ENCODE results near the gene SRGAP3. TPM values are rescaled to one million over a fixed set of nuclear protein-coding genes. Genes with fewer than 3 reads are reported as not detected.

Gene SRGAP3
- total and polyA plus RNA-seq, 10 of the 15 experiments (the other 5 are each of a cell fraction or from before 2014, with no cell fraction given), result 0.32 to 1.7 (median 0.99) TPM

DNA sequence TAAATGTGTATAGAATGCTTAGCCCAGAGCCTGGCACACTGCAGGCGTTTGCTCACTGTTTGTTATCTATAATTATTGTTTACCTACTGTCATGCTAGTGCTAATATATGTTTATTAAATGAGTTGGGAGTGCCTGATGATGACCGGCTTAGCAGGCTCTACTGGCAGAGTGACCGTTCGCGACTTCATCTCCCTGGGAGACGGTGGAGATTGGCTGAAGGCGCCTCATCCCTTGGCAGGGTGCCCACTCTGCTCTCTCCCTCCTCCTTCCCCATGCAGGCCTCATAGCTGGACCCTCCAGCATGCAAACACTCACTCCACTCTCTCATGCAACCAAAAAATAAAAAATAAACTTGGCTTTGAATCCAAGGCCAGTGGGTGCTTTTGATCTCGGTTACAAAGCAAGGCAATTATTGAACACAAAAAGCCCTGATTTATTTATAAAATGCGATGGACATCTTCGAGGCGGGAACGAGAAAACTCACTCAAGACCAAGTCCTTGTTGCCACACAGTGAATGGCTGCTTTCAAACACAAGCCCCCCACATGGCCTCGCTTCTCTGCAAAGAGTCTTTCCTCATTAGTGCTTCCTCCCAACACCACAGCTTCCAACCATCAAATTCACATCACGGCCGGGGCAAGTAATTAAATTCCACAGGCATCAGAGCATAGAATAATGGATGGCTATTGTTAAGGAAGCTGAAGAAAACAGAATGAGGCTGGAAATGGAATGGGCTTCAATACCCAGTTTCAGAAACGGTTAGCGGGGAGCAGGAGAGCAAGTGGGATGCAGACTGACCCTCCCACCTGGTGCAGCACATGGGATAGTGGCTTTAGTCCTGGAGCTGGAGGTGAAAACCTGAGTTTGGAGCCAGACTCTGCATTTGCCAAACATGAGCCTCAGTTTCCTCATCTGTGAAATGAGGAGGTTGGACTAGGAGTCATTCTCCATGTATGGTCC, 150.4 kb downstream of the SRGAP3 start:
- no peak for TF ChIP-seq SMAD5 (IDR thresholded peaks at IDR 0.05; ENCODE audit: low read depth)
- no peak for TF ChIP-seq KDM1A (IDR thresholded peaks at IDR 0.05; ENCODE audit: borderline replicate concordance)
- TF ChIP-seq CHD1 (IDR thresholded peaks at IDR 0.05; ENCODE audit: low read depth, low read length), result no peak
- no peak for TF ChIP-seq HDAC2 (IDR thresholded peaks at IDR 0.05)
- TF ChIP-seq PAX8 (IDR thresholded peaks at IDR 0.05), result no peak
- TF ChIP-seq, protein P1, sequence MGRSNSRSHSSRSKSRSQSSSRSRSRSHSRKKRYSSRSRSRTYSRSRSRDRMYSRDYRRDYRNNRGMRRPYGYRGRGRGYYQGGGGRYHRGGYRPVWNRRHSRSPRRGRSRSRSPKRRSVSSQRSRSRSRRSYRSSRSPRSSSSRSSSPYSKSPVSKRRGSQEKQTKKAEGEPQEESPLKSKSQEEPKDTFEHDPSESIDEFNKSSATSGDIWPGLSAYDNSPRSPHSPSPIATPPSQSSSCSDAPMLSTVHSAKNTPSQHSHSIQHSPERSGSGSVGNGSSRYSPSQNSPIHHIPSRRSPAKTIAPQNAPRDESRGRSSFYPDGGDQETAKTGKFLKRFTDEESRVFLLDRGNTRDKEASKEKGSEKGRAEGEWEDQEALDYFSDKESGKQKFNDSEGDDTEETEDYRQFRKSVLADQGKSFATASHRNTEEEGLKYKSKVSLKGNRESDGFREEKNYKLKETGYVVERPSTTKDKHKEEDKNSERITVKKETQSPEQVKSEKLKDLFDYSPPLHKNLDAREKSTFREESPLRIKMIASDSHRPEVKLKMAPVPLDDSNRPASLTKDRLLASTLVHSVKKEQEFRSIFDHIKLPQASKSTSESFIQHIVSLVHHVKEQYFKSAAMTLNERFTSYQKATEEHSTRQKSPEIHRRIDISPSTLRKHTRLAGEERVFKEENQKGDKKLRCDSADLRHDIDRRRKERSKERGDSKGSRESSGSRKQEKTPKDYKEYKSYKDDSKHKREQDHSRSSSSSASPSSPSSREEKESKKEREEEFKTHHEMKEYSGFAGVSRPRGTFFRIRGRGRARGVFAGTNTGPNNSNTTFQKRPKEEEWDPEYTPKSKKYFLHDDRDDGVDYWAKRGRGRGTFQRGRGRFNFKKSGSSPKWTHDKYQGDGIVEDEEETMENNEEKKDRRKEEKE (IDR thresholded peaks at IDR 0.05), result no peak
- TF ChIP-seq BMI1 (IDR thresholded peaks at IDR 0.05; ENCODE audit: borderline replicate concordance), result no peak
- TF ChIP-seq PAX5 (IDR thresholded peaks at IDR 0.05; ENCODE audit: borderline replicate concordance, low read depth, low read length), result no peak
- no peak for TF ChIP-seq SIN3A (IDR thresholded peaks at IDR 0.05; ENCODE audit: low read depth, low read length)
- TF ChIP-seq ETV6 (conservative IDR thresholded peaks at IDR 0.05 in 1 of 2, IDR thresholded peaks at IDR 0.05 in 1 of 2; ENCODE audit: borderline replicate concordance in 1 of 2, low read depth in 1 of 2), result no peak
- no peak for TF ChIP-seq ZBED1 (IDR thresholded peaks at IDR 0.05; ENCODE audit: borderline replicate concordance)
- TF ChIP-seq, protein P2, sequence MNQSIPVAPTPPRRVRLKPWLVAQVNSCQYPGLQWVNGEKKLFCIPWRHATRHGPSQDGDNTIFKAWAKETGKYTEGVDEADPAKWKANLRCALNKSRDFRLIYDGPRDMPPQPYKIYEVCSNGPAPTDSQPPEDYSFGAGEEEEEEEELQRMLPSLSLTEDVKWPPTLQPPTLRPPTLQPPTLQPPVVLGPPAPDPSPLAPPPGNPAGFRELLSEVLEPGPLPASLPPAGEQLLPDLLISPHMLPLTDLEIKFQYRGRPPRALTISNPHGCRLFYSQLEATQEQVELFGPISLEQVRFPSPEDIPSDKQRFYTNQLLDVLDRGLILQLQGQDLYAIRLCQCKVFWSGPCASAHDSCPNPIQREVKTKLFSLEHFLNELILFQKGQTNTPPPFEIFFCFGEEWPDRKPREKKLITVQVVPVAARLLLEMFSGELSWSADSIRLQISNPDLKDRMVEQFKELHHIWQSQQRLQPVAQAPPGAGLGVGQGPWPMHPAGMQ (IDR thresholded peaks at IDR 0.05; ENCODE audit: borderline replicate concordance), result no peak
- no peak for TF ChIP-seq RUNX3 (IDR thresholded peaks at IDR 0.05; ENCODE audit: low read length)
- Histone ChIP-seq H3K9ac (ENCODE audit: control insufficient read depth, insufficient read depth, low read length) (no peak overlapping the region), H3K4me3 (no peak overlapping the region), H2AFZ (ENCODE audit: control insufficient read depth, low read depth, low read length) (no peak overlapping the region), H3K36me3 (ENCODE audit: control insufficient read depth in 2 of 2, insufficient read depth in 2 of 2, low read length in 1 of 2) (no peaks in the 10 kb centered on the region), H3K4me2 (ENCODE audit: control insufficient read depth, insufficient read depth) (no peak overlapping the region), H3K9me3 (replicated peaks; ENCODE audit: control insufficient read depth, insufficient read depth, low read length) (no peaks in the 10 kb centered on the region), H4K20me1 (ENCODE audit: control insufficient read depth, insufficient read depth) (no peaks in the 10 kb centered on the region), H3K27me3 (replicated peaks in 1 of 2; ENCODE audit: control insufficient read depth in 2 of 2, insufficient read depth in 2 of 2, low read length in 1 of 2) (no peaks in the 10 kb centered on the region), H3K79me2 (ENCODE audit: control insufficient read depth, insufficient read depth, low read length) (no peaks in the 10 kb centered on the region), H3K4me1 (ENCODE audit: control insufficient read depth, insufficient read depth, low read length) (peaks cover 7% of the 10 kb centered on the region; the same call in 1 of the 2 replicates), H3K27ac (ENCODE audit: control insufficient read depth, insufficient read depth) (no peak overlapping the region)
- RAD21 ChIA-PET (ENCODE audit: unreplicated experiment), result no interaction called here
- BruUV-seq (replicated peaks), result no TSS peak
- intact Hi-C loops (cut with micrococcal nuclease; ENCODE audit: unreplicated experiment) (no loop called here), in situ Hi-C loops (cut with MboI) (no loop called here)
- CTCF ChIA-PET, result no interaction called here
- DNase-seq (ENCODE audit: low read depth, low spot score) (no peak), FAIRE-seq (no peak), ATAC-seq (no peak)
- SMC1A ChIA-PET (ENCODE audit: uncharacterized antibody, unreplicated experiment), result interaction anchor here (0.7 kb wide), 1 partner anchor 1310 kb away, joined by 3 read pairs; no protein-coding TSS in a partner anchor
- POLR2A ChIA-PET, result no interaction called here
- WGBS (ENCODE audit: insufficient coverage, insufficient replicate concordance, low lambda C conversion rate, missing lambda C conversion rate), result 69% methylated on average over 17 of the region's 17 CpGs
